Thyroid gland (tissue), 4 donors: Measurements from ENCODE around the gene EBNA1BP2.

Source experiments
- CTCF ChIP-seq, 6 experiments: fragments of 200-600 bp in 3 of 6; fragments of 450-650 bp in 3 of 6; sonication (generic) in 3 of 6; IDR thresholded peaks; one replicate each; pipeline ENCODE4 v1.5.1; 2016 to 2019; ENCODE audit warnings: antibody characterized with exemption in 6 of 6, mild to moderate bottlenecking in 2 of 6, inconsistent platforms in 1 of 6, moderate library complexity in 1 of 6
- POLR2A ChIP-seq, 2 donors: fragments of 450-650 bp; IDR thresholded peaks; one replicate each; pipeline ENCODE4 v1.6.1; 2017; ENCODE audit warnings: antibody characterized with exemption in 2 of 2, mild to moderate bottlenecking in 2 of 2, moderate library complexity in 1 of 2

GRCh38 chr1:43140583-43140982 is 31.5 kb downstream of the EBNA1BP2 start:
- TF ChIP-seq POLR2A (IDR thresholded peaks at IDR 0.05): no peak
- TF ChIP-seq CTCF (IDR thresholded peaks at IDR 0.05): no peak
